Peyer's patch (tissue), 4 donors: ENCODE measurements around the gene C10orf71.

Experiments
- CTCF ChIP-seq, 6 experiments: fragments of 450-650 bp in 4 of 6; fragments of 200-600 bp in 2 of 6; sonication (generic) in 1 of 6; IDR thresholded peaks; one replicate each; pipeline ENCODE4 v1.5.1; 2017 to 2019; ENCODE audit warnings: antibody characterized with exemption in 6 of 6, mild to moderate bottlenecking in 3 of 6, moderate library complexity in 1 of 6
- POLR2A ChIP-seq, 2 donors: fragments of 450-650 bp; IDR thresholded peaks; one replicate each; pipeline ENCODE4 v1.5.1; 2017; ENCODE audit warnings: antibody characterized with exemption in 2 of 2, mild to moderate bottlenecking in 2 of 2, moderate library complexity in 2 of 2

- TF ChIP-seq CTCF (IDR thresholded peaks at IDR 0.05): no peak
- TF ChIP-seq POLR2A (IDR thresholded peaks at IDR 0.05): no peak
Observed at GRCh38 chr10:49350138-49350537, 51.2 kb downstream of the C10orf71 start.
